ENCODE results near the gene SDS.

Gene SDS

DNA sequence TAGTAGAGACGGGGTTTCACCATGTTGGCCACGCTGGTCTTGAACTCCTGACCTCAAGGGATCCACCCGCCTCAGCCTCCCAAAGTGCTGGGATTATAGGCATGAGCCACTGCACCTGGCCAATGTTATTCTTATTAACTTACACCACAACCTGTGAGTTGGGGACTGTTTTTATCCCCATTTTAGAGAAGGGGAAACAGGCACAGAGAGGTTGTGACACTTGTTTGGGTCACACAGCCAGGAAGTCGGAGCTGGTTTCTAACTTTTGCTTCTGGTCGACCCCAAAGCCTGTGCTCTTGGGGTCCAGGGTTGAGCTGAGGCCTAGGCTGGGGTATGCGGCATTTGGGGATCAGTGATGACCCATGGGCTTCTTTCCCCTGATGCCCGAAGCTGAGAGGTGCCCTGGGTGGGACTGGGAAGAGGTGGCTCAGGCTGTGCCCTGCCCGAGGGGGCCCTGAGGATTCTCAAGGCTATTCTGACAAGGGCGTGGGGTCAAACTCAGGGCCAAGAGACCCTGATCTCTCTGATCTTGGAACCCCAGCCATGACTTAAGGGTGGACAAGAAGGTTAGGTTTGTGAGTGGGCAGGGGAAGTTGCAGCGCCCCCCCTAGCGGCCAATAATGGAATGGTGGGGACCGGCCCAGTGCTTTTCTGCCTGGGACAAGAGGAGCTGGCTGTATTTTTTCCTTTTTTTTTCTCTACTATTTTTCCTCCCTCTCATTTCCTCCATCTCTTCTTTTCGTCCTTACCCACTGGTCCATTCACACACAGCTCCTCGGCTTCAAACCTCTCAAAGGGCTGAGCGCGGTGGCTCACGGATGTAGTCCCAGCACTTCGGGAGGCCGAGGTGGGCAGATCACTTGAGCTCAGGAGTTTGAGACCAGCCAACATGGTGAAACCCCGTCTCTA is 21.5 kb upstream of the SDS start:
- peak overlapping the region; percentile 86; the same call in 1 of the 2 replicates for H3K27ac ChIP-seq (ENCODE audit: low read depth, low read length)
- no peaks in the 10 kb centered on the region for H3K27me3 ChIP-seq (ENCODE audit: insufficient read depth, low read length)
- H3K4me1 ChIP-seq (ENCODE audit: insufficient read depth, low read length): peaks cover 8% of the 10 kb centered on the region; the same call in 1 of the 2 replicates
- H3K36me3 ChIP-seq (ENCODE audit: insufficient read depth, low read length): no peaks in the 10 kb centered on the region
- H3K4me3 ChIP-seq (ENCODE audit: low read length): peak overlapping the region; percentile 31
- no peak overlapping the region for H3K9ac ChIP-seq (ENCODE audit: low read depth, low read length)
- H3K9me3 ChIP-seq (ENCODE audit: insufficient read depth, low read depth, low read length): no peaks in the 10 kb centered on the region
- WGBS: 42% methylated on average over 20 of the region's 20 CpGs

DNA sequence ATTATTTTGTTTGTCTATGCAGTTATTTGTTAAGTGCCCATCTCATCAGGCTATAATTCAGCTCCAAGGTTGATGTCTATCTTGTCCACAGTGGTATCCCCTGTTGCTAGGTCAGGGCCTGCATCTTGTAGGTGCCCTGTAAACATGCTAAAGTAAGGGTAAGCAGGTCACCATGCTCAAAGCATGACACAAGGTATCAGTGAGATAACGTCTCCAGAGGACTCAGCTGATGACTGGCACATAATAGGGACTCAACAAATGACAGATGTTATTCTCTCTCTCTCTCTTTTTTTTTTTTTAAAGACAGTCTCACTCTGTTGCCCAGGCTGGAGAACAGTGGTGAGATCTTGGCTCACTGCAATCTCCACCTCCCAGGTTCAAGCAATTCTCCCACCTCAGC is 20.8 kb upstream of the SDS start:
- Histone ChIP-seq H3K27ac (ENCODE audit: low read depth, low read length) (no peak overlapping the region), H3K4me1 (ENCODE audit: insufficient read depth, low read length) (peaks cover 8% of the 10 kb centered on the region; the same call in 1 of the 2 replicates), H3K36me3 (ENCODE audit: insufficient read depth, low read length) (no peaks in the 10 kb centered on the region), H3K9me3 (ENCODE audit: insufficient read depth, low read depth, low read length) (no peaks in the 10 kb centered on the region), H3K4me3 (ENCODE audit: low read length) (no peak overlapping the region), H3K9ac (ENCODE audit: low read depth, low read length) (no peak overlapping the region), H3K27me3 (ENCODE audit: insufficient read depth, low read length) (no peaks in the 10 kb centered on the region)
- 97% methylated on average over 1 of the region's 1 CpG for WGBS

DNA sequence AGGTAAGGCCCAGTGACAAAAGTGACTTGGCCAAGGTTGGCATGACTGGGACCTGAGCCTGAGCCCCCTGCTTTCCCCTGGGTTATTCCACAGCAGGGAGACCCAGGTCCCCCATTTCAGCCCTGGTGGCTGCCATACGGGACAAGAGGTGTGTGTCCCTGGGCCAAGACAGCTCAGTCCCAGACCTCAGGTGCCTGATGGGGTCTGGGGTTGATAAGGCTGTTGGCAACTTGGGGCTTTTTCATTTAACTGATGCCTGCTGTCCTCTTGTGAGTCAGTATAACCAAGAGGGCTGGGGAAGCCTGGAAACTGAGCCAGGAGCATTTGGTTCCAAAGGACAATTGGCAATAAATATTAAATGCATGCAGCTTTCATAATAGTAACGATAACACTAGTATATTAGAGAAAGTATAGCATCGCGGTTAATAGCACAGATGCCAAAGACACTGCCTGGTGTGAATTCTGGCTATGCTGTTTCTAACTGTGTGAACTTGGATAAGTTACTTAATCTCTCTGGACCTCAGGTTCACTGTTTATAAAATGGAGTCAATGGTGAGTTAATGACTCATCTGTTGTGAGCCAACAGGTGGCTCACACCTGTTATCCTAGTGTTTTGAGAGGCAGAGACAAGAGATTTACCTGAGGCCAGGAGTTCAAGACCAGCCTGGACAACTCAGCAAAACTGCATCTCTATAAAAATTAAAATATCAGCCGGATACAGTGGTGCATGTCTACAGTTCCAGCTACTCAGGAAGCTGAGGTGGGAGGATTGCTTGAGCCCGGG is 19.4 kb upstream of the SDS start:
- no peak overlapping the region for H3K27ac ChIP-seq (ENCODE audit: low read depth, low read length)

DNA sequence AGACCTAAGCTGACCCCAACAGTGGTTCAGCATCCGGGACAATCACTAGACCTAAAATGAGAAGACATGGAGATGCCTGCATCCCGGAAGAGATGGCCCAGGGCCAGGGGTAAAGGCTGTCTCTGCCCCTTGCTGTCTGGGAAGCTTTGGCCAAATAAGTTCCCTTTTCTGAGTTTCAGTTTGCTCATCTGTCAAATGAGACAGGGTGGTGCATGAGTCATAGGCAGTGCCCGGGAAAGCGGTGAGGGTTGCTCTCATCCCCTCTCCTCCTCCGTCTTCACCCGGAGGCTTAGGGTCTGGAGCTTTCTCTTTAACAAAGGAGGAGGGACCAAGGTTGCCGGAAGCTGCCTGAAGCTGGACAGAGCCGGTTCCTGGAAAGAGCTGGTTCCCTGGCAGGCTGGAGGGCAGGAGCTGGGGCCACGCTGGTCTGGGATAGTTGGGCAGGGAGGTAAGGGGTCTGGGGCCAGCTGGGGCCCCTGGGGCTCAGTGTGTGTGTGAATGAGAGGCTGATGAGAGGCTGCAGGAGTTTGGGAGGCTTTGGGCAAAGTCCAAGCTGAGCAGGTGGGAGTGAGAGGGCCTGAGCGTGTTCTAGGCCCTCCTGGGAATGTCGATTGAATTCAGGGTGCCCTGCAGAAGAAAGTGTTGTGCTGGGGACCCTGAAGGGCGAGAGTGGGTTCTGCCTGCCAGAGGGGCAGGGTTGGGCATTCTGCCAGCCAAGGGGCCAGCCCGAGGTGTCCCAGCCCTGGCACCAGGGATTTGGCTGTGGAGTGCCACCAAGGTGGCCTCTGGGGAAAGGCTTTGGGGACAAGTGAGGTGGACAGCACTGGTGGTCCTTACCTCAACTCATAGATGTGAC is 18.6 kb upstream of the SDS start, which contains the start of gene SDSL:
TSS of gene SDSL (plus strand) at position 351 of the 856 bp plus-strand sequence. CDS start 5,603 bp downstream, outside the sequence.
- no peaks in the 10 kb centered on the region for H3K36me3 ChIP-seq (ENCODE audit: insufficient read depth, low read length)
- peak within 1 kb of the TSS; percentile 48 for H3K4me3 ChIP-seq (ENCODE audit: low read length)
- H3K4me1 ChIP-seq (ENCODE audit: insufficient read depth, low read length): peaks cover 8% of the 10 kb centered on the region; the same call in 1 of the 2 replicates
- H3K9ac ChIP-seq (ENCODE audit: low read depth, low read length): peak within 1 kb of the TSS; percentile 84
- WGBS: 48% methylated on average over 12 of the region's 13 CpGs
- H3K27me3 ChIP-seq (ENCODE audit: insufficient read depth, low read length): no peaks in the 10 kb centered on the region
- H3K9me3 ChIP-seq (ENCODE audit: insufficient read depth, low read depth, low read length): no peaks in the 10 kb centered on the region
- H3K27ac ChIP-seq (ENCODE audit: low read depth, low read length): peak within 1 kb of the TSS; percentile 17

More for the DNA sequence above, 19.4 kb upstream of the SDS start:
- peaks cover 8% of the 10 kb centered on the region; the same call in 1 of the 2 replicates for H3K4me1 ChIP-seq (ENCODE audit: insufficient read depth, low read length)
- H3K9me3 ChIP-seq (ENCODE audit: insufficient read depth, low read depth, low read length): no peaks in the 10 kb centered on the region
- H3K27me3 ChIP-seq (ENCODE audit: insufficient read depth, low read length): no peaks in the 10 kb centered on the region
- peak overlapping the region; percentile 84; the same call in 1 of the 2 replicates for H3K9ac ChIP-seq (ENCODE audit: low read depth, low read length)
- WGBS: 93% methylated on average over 6 of the region's 6 CpGs
- H3K4me3 ChIP-seq (ENCODE audit: low read length): peak overlapping the region; percentile 48; the same call in 1 of the 2 replicates
- no peaks in the 10 kb centered on the region for H3K36me3 ChIP-seq (ENCODE audit: insufficient read depth, low read length)

DNA sequence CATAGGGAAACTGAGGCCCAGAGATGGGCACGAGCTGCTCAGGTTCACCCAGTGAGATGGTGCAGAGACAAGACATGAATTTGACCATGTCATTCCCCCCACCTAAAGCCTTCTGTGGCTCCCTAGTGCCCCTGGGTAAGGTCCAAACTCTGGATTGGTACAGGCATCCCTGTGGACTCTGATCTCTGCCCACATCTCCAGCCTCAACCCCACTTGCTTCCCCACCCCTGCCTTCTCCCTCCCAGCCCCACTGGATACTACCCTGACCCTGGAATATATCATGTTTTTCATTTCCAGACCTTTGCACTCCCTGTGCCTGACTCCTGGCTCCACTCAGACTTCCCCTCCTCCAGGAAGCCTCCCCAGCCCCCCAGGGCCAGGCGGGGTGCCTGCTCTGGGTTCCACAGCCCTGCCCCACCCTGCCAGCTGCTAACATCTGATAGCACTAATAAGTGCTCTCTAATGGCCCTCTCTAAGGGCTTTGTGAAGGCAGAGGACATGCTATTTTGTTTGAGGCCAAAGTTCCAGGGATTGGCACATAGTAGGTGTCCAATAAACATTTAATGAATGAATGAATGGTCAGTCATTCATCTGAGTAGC is 17.4 kb upstream of the SDS start:
- WGBS: 85% methylated on average over 2 of the region's 2 CpGs
- H3K27ac ChIP-seq (ENCODE audit: low read depth, low read length): no peak overlapping the region

DNA sequence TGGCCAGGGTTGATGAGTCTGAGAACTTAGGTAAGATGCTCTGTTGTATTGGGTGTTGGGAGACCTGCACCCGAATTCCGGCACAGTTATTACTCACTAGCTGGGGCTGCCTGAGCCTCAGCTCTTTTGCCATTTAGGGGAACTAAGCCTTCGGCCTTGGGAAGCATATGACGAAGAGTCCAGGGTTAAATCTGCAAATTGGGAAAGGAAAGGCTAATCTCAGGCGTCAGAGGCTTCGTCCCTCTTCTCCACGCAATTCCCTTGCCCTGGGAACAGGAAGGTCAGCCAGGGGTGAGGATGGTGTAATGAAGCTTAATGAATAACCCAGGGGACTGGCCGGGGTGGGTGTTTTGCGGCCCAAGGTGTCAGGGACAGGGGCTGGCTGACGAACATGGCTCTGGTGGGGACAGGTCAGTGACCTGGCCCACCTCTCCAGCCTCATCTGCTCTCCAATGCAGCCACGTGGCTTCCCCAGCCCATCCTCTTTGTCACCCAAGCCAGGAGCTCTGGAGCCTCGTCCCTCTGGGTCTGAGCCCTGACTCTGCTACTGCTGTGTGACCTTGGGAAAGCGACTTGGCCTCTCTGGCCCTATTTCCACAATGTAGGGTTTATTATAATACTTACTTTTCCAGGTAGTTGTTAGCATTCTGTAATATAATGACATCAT is 14.7 kb upstream of the SDS start:
- no peaks in the 10 kb centered on the region for H3K36me3 ChIP-seq (ENCODE audit: insufficient read depth, low read length)
- H3K9ac ChIP-seq (ENCODE audit: low read depth, low read length): no peak overlapping the region
- H3K4me3 ChIP-seq (ENCODE audit: low read length): no peak overlapping the region
- no peak overlapping the region for H3K27ac ChIP-seq (ENCODE audit: low read depth, low read length)
- H3K27me3 ChIP-seq (ENCODE audit: insufficient read depth, low read length): no peaks in the 10 kb centered on the region
- 83% methylated on average over 13 of the region's 13 CpGs for WGBS
- H3K9me3 ChIP-seq (ENCODE audit: insufficient read depth, low read depth, low read length): no peaks in the 10 kb centered on the region
- peaks cover 8% of the 10 kb centered on the region; the same call in 1 of the 2 replicates for H3K4me1 ChIP-seq (ENCODE audit: insufficient read depth, low read length)

More for the DNA sequence above, 17.4 kb upstream of the SDS start:
- H3K9me3 ChIP-seq (ENCODE audit: insufficient read depth, low read depth, low read length): no peaks in the 10 kb centered on the region
- no peak overlapping the region for H3K9ac ChIP-seq (ENCODE audit: low read depth, low read length)
- H3K36me3 ChIP-seq (ENCODE audit: insufficient read depth, low read length): no peaks in the 10 kb centered on the region
- no peak overlapping the region for H3K4me3 ChIP-seq (ENCODE audit: low read length)
- no peaks in the 10 kb centered on the region for H3K27me3 ChIP-seq (ENCODE audit: insufficient read depth, low read length)
- peaks cover 8% of the 10 kb centered on the region; the same call in 1 of the 2 replicates for H3K4me1 ChIP-seq (ENCODE audit: insufficient read depth, low read length)

DNA sequence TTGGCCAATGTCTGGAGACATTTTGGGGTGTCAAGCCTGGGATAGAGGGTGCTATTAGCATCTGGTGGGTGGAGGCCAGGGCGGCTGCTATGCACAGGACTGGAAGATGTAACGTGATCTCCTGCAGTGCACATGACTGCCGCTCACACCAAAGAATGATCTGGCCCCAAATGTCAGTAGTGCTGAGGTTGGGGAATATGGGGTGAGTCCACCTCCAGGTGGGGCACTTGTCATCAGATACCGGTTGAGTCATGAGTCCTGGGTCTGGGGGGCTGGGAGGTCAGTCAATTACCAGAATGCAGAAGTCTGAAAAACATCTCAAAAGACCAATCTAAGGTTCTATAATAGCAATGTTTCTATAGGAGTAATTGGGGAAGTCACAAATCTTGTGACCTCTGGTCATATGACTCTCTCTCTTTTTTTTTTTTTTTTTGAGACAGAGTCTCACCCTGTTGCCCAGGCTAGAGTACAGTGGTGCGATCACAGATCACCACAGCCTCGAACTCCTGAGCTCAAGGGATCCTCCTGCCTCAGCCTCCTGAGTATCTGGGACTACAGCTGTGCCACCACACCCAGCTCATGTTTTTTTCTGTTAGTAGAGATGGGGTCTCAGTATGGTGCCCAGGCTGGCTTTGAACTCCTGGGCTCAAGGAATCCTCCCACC is 12.5 kb upstream of the SDS start:
- H3K4me1 ChIP-seq (ENCODE audit: insufficient read depth, low read length): no peaks in the 10 kb centered on the region
- no peak overlapping the region for H3K9ac ChIP-seq (ENCODE audit: low read depth, low read length)
- H3K27ac ChIP-seq (ENCODE audit: low read depth, low read length): no peak overlapping the region
- no peaks in the 10 kb centered on the region for H3K27me3 ChIP-seq (ENCODE audit: insufficient read depth, low read length)
- no peaks in the 10 kb centered on the region for H3K9me3 ChIP-seq (ENCODE audit: insufficient read depth, low read depth, low read length)
- H3K36me3 ChIP-seq (ENCODE audit: insufficient read depth, low read length): no peaks in the 10 kb centered on the region
- 80% methylated on average over 6 of the region's 6 CpGs for WGBS
- H3K4me3 ChIP-seq (ENCODE audit: low read length): no peak overlapping the region

DNA sequence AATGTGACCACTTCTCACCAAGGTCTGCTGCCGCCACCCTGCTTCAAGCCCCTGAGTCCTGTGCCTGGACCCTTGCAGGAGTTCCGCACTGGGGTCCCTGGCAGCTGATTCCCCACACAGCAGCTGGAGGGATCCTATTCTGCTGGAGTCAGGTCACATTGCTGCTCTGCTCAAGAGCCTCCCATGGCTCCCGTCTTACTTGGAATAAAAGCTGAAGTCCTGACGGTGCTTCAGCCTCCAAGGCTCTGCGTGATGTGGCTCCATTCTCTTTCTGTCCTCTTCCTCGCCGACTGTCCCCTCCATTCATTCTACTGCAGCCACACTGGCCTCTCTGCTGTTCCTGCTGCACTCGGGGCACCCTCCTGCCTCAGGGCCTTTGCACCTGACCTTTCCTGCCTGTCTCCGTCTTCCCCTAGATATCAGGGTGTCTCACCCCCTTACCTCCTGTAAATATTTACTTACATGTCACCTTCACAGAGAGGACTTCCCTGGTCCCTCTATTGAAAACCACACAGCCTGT is 10.9 kb upstream of the SDS start:
- H3K27me3 ChIP-seq (ENCODE audit: insufficient read depth, low read length): no peaks in the 10 kb centered on the region
- H3K9me3 ChIP-seq (ENCODE audit: insufficient read depth, low read depth, low read length): no peaks in the 10 kb centered on the region
- no peaks in the 10 kb centered on the region for H3K4me1 ChIP-seq (ENCODE audit: insufficient read depth, low read length)
- no peak overlapping the region for H3K4me3 ChIP-seq (ENCODE audit: low read length)
- H3K36me3 ChIP-seq (ENCODE audit: insufficient read depth, low read length): no peaks in the 10 kb centered on the region
- H3K9ac ChIP-seq (ENCODE audit: low read depth, low read length): no peak overlapping the region
- WGBS: 90% methylated on average over 9 of the region's 9 CpGs
- H3K27ac ChIP-seq (ENCODE audit: low read depth, low read length): no peak overlapping the region

DNA sequence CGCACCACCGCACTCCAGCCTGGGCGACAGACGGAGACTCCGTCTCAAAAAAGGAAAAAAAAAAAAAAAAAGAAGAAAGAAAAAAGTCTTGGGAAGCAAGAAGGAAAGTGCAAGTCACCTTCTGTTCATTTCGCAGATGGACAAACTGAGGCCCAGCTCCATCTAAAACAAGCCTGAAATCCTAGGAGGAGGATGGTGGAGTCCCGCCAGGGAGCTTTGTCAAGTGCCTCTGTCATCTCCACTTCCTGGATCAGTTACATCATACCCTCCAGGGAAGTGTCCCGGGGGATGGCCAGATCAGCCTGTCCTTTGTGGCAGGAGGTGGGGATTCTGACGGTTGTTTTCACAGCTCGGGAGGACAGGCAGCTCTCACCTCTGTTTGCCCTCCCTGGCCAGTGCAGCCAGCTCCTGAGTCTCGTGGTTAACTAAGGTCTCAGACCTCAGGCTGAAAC is 9.8 kb upstream of the SDS start:
- 73% methylated on average over 11 of the region's 11 CpGs for WGBS
- no peak overlapping the region for H3K27ac ChIP-seq (ENCODE audit: low read depth, low read length)

More for the DNA sequence above, 9.8 kb upstream of the SDS start:
- Histone ChIP-seq H3K4me3 (ENCODE audit: low read length) (no peak overlapping the region), H3K27me3 (ENCODE audit: insufficient read depth, low read length) (no peaks in the 10 kb centered on the region), H3K9ac (ENCODE audit: low read depth, low read length) (no peak overlapping the region), H3K4me1 (ENCODE audit: insufficient read depth, low read length) (no peaks in the 10 kb centered on the region), H3K9me3 (ENCODE audit: insufficient read depth, low read depth, low read length) (no peaks in the 10 kb centered on the region), H3K36me3 (ENCODE audit: insufficient read depth, low read length) (no peaks in the 10 kb centered on the region)

Data from HUES64 (cell line).